Measurements from ENCODE around the gene SLC6A1. TPM values are rescaled to one million over a fixed set of nuclear protein-coding genes. Genes with fewer than 3 reads are reported as not detected.

Gene SLC6A1
- total and polyA plus RNA-seq, 2 of the 8 experiments (the other 6 are each of a cell fraction or from before 2014, with no cell fraction given) = 0.30 to 0.63 TPM

GRCh38 chr3:11084098-11084497, 91.5 kb downstream of the SLC6A1 start (continued):
- no peak for TF ChIP-seq TAF1 (IDR thresholded peaks at IDR 0.05; ENCODE audit: low read depth, low read length)

Measured in H1 (cell line).